RWPE1 (cell line): Measurements from ENCODE around the gene THADA.

Experiments used
- CTCF ChIA-PET: fragments of 350-600 bp; sonication (Branson Sonifier 250); formaldehyde crosslinking; extraction: SDS; loops from one replicate; lab custom pipeline; 2021; lab: Yijun Ruan, JAX
- POLR2A ChIA-PET: fragments of 400-600 bp; formaldehyde crosslinking; extraction: SDS; loops from one replicate; lab custom pipeline; 2020; ENCODE audit warnings: antibody characterized with exemption; ENCODE audit not compliant: low non-redundant PET; lab: Yijun Ruan, JAX
- DNase-seq: peaks from one replicate; pipeline ENCODE4 v3.0.0; 2012; ENCODE audit warnings: low spot score
- H3K27ac ChIP-seq: fragments of 450-650 bp; 2 replicates; pipeline ENCODE4 v1.5.1; 2017
- CTCF ChIP-seq: fragments of 450-650 bp; conservative IDR thresholded peaks from 2 replicates; pipeline ENCODE4 v1.5.1; 2017; ENCODE audit warnings: low read depth, mild to moderate bottlenecking

Gene THADA

GRCh38 chr2:43323857-43324256, 272.0 kb downstream of the THADA start:
- ChIA-PET CTCF (no interaction called here), POLR2A (no interaction called here)
- no peak for TF ChIP-seq CTCF
- H3K27ac ChIP-seq, result no peak overlapping the region
- DNase-seq, result no peak

GRCh38 chr2:43321446-43321845, 274.4 kb downstream of the THADA start:
- CTCF ChIA-PET, result no interaction called here
- no peak for TF ChIP-seq CTCF
- DNase-seq, result no peak
- no peak overlapping the region for H3K27ac ChIP-seq
- POLR2A ChIA-PET, result no interaction called here

GRCh38 chr2:43319541-43319940, 276.3 kb downstream of the THADA start:
- ChIA-PET POLR2A (no interaction called here), CTCF (interaction anchor here (0.5 to 1.2 kb wide), 2 partner anchors 84 to 148 kb away, joined by 3 read pairs; no protein-coding TSS in a partner anchor)
- TF ChIP-seq CTCF, result no peak
- no peak overlapping the region for H3K27ac ChIP-seq
- no peak for DNase-seq

- DNase-seq, result no peak
- H3K27ac ChIP-seq, result no peak overlapping the region
- TF ChIP-seq CTCF, result no peak
- POLR2A ChIA-PET, result no interaction called here
- CTCF ChIA-PET, result interaction anchor here (1.2 kb wide), 1 partner anchor 149 kb away, joined by 3 read pairs; no protein-coding TSS in a partner anchor
These were observed 277.0 kb downstream of the THADA start for GRCh38 chr2:43318791-43319190.

GRCh38 chr2:43317680-43318079, 278.2 kb downstream of the THADA start:
- H3K27ac ChIP-seq, result no peak overlapping the region
- no peak for DNase-seq
- ChIA-PET POLR2A (no interaction called here), CTCF (interaction anchor here (0.7 kb wide), 1 partner anchor 568 kb away, joined by 4 read pairs; no protein-coding TSS in a partner anchor)
- TF ChIP-seq CTCF, result no peak

GRCh38 chr2:43317194-43317593, 278.6 kb downstream of the THADA start:
- no peak for TF ChIP-seq CTCF
- no peak for DNase-seq
- ChIA-PET POLR2A (no interaction called here), CTCF (interaction anchor here (0.7 kb wide), 1 partner anchor 568 kb away, joined by 4 read pairs; no protein-coding TSS in a partner anchor)
- H3K27ac ChIP-seq, result no peak overlapping the region
